GM23248 (cell line): ENCODE data around the gene CLDN15.

Source experiments
- EZH2 ChIP-seq: fragments of 200-600 bp; sonication (generic); IDR thresholded peaks from 2 replicates; pipeline ENCODE4 v1.6.1; 2018; ENCODE audit warnings: antibody characterized with exemption, mild to moderate bottlenecking; ENCODE audit not compliant: insufficient read depth, poor library complexity, severe bottlenecking
- EZH2phosphoT487 ChIP-seq: fragments of 200-600 bp; sonication (generic); IDR thresholded peaks from 2 replicates; pipeline ENCODE4 v1.6.1; 2018; ENCODE audit warnings: antibody characterized with exemption, moderate library complexity, mild to moderate bottlenecking, low read depth; ENCODE audit not compliant: insufficient read depth

DNA sequence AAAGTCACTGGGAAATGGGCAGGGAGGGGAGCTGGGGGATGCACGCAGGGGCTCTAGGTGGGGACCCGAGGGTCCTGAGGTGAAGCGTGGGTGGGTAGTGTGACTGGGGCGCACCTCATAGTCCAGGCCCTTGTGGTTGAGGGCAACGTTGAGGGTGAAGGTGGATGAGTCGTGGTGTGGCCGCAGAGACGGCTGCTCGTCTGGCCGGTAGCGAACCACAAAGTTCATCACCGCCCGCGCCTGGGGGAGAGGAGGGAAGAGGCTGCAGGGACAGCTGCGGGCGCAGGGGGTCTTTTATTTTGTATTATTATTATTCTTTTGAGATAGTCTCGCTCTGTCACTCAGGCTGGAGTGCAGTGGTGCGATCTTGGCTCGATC, 30.9 kb downstream of the CLDN15 start:
- TF ChIP-seq EZH2, result no peak
- no peak for TF ChIP-seq EZH2phosphoT487
